GM13976 (cell line): ENCODE results near the gene PGS1.

ENCODE experiments used
- DNase-seq: peaks from one replicate; pipeline ENCODE4 v3.0.0; 2012; ENCODE audit warnings: low spot score
- CTCF ChIP-seq: IDR thresholded peaks from 2 replicates; pipeline ENCODE4 v1.5.1; 2012; ENCODE audit warnings: borderline replicate concordance, mild to moderate bottlenecking; ENCODE audit not compliant: insufficient read depth; ENCODE audit errors: extremely low read depth, missing control alignments, control extremely low read depth
- in situ Hi-C: fragments of 300-500 bp; cut with MboI; formaldehyde crosslinking; loops from one replicate; pipeline ENCODE4 v1.12.0; 2022; ENCODE audit warnings: low sequenced_read_pairs, mixed read lengths, inconsistent platforms; ENCODE audit not compliant: unreplicated experiment

PGS1 gene

GRCh38 chr17:78472035-78472905, 93.8 kb downstream of the PGS1 start:
- peak; percentile 78 for DNase-seq
- in situ Hi-C loops: no loop called here
- no peak for TF ChIP-seq CTCF

GRCh38 chr17:78473951-78474613, 95.6 kb downstream of the PGS1 start:
- TF ChIP-seq CTCF: no peak
- no peak for DNase-seq
- in situ Hi-C loops: no loop called here
